SHP77 treated with DMSO at 0.1 percent for 48 hours (cell line): ENCODE data around the gene CHRNA4.

Experiments
- DNase-seq: peaks from one replicate; lab custom pipeline; 2025; lab: John Stamatoyannopoulos, UW

The CHRNA4 gene

DNA sequence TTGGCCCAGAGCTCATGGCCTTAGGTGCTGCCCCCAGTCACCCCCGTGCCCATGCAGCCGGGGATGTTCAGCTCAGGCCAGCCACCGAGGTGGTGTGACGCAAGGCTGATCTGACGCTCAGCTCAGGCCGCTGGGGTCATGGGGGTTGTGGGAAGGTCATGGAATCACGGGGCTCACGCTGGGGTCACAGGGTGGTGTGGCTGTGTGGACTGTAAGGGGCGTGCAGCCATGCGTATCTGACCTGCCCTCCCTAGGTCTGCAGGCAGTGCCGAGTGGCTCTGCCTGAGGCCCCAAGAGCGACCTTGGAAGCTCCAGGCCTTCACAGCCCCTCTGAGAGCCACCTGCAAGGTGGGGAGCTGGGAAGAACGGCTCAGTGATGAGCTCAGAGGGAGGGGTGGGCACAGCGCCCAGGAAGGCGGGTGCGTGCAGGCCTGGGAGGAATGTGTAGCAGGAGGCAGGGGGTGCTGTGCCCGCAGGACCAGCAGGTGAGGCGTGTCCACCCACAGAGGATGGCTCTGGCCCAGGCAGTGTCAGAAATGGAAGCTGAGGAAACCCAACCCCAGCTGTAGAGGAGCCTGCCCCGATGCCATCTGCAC is 27.8 kb downstream of the CHRNA4 start:
- DNase-seq, result no peak

DNA sequence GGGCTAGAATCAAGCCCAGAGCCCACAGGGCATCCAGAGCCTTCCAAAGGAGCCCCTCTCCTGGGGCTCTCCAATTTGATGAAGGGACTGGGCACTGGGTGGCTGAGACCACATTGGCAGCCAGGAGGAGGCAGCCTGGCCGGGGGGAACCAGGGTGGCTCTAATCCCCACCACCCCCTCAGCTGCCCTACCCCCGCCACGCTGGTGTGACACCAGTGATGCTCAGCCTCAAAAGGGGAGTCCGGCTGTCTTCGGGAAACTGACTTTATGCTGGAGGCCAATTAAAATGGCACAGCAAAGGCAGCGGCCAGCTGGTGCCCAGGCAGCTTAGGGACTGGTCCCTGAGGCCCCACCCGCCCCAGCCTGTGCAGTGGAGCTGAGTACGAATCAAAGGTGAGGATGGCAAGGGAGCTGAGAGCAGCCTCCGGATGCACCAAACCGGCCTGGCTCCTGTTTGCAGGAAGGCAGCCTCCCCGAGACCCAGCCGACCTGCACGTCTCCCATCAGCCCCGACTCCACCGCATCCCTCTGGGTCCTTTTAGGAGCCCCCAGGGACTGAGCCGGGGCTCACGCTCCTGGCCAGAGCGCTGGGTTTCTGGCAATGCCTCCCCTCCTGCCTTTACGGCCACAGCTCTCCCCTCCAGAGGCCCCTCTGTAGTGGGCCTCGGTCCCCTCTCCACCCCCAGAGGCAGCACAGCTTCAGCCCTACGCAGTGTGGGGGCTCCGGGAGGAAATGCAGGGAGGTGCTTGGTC is 28.5 kb downstream of the CHRNA4 start:
- no peak for DNase-seq

DNA sequence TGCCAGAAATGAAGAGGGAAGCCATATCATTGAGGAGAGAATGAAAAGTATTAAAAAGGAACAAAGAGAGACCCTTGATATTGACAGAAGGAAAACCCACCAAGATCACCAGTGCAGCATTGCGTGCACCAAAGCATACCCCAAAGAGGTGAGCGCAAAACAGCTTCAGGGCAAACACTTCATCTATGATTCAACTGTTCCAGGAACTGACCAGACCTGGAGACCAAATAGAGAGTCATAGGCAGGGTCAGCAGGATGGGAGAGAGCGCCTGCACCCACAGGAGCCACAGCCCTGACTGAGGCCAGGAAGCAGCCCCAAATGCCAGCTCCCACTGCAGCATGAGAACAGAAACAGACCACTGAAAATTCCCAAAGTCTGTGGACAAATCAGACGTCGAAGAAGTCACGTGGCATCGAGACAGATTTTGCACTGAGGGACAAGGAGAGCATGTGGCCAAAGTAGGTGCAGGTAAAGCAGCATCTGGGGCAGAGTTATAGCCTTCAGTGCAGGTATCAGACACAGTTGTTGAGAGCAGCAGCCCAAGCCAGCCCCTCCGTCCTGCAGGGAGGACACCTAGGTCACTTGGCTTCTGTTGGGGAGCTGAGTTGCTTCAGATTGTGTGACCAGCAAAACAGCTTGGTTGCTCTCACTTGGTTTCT is 29.3 kb downstream of the CHRNA4 start:
- DNase-seq, result no peak

DNA sequence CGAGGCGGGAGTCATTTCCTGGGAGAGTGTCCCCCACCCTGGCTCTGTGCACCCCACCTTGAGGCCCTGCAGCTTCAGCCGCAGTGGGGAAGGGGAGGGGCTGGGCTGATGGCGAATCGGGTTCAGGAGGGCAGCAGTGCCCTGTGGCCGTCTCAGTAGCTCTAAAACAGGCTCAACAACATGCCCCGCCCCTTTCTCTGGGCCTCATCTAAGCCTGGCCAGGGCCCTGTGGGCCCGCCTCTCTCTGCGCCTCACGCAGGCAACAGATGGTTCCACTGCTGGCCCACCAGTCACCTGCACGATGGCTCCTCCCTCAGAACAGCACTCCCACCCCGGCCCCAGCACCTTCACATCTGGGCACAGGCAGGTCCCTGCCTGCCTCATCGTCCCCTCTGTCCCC is 30.2 kb downstream of the CHRNA4 start:
- DNase-seq, result no peak

DNA sequence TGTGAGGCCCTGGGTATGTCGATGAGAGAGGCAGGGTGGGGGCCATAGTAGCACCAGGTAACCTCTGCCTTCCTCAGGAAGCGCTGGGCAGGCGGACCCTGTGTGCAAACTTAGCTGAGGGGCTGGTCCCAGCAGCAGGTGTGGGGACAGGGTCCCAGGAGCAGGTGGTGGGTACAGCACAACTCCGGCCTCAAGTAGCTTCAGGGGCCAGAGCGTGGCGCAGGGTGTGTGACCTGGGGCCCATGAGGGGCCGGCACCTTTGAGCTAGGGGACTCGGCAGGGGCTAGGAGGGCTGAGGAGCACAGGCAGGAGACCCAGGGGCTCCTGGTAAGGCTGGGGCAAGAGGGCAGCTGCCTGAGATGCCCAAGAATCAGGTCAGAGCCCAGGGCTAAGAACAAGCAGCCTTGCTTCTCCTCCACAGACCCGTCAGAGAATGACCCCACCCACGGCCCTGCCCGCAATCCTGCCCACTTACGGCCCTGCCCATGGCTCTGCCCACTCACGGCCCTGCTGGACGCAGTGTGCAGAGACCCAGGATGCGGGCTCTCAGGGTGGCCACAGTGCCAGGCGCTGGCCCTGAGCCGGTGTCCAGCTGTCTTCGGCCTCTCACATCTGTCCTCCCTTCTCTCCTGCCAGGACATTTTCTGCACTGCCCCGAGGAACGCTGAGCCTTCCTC is 30.9 kb downstream of the CHRNA4 start:
- no peak for DNase-seq

DNA sequence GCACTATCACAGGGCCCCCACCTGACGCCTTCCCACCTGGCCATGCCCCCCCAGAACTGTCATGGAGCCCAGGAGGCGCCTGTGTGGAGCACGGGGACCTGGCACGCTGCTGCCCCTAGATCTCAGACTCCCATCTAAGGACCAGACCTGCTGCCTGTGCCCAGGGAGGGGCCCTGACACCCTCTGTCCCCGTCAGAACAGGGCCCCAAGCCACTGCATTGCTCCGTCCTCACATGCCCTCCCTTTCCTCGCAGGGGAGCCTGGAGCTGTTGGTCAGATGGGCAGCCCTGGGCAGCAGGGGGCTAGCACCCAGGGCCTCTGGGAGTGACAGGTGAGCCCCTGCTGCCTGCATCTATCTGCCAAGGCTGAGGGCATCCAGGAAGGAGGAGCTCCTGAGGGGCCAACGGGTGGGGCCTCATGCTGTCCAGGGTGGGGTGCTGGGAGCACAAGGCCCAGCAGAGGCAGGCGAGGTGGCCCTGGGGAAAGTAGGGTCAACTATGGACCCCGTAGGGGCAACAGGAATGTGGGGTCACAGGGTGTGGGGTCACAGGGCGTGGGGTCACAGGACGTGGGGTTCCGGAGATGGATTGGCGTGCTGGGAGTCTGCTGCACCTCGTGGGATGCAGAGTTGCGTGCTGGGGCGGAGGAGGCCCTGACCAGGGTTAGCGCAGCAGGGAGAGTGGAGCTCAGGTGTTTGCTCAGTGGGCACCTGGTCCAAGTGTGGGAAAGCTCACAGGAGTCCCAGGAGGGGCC is 31.6 kb downstream of the CHRNA4 start:
- DNase-seq, result no peak

DNA sequence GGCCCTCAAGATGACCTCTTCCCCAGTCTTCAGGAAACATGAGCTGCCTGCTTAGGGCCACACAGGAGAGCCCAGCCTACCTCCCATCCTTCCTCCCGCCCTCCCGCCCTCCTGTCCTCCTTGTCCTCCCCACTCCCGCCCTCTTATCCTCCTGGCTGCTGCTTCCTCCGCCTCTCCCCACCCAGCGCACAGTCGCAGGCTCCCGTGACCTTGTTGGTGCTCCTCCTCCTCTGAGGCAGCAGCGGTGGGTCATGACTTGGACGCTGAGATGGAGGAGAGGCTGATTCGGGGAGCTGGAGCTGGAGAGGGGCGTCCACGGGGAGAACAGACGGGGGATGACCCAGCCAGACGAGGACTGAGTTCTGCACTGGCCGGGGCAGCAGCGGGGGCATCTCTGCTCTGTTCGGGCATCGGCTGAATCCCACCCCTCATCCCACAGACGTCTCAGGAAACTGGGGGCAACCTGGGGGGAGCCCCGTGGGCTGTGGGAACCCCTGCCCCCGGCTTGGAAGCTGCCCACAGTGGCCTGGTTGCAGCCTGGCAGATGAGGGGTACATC is 32.4 kb downstream of the CHRNA4 start:
- no peak for DNase-seq

DNA sequence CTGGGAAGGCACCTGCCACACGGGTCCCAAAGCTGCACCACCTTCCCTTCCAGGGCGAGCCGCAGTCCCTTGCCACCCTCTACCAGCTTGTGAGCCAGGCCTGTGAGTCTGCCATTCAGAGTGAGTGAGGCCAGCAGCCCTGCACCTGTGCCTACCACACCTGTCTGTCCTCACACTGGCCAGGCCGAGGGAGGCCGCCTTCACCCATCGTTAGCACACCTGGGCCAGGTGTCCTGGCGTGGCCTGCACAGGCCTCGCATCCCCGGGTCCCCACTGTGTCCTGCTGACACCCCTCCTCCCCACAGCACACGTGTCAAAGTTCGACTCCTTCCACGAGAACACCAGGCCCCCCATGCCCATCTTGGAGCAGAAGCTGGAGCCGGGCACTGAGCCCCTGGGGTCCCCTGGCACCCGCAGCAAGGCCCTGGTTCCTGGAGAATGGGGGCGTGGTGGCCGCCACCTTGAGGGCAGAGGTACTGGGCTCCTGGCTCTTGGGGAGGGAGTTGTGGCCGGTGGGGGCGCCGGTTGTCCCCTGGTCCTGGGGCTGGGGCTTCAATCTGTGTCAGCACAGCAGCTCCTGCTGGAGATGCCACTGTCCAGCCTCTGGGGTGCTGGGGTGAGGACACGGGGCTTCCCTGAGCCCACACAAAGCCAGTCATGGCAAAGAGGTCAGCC is 33.0 kb downstream of the CHRNA4 start:
- no peak for DNase-seq

DNA sequence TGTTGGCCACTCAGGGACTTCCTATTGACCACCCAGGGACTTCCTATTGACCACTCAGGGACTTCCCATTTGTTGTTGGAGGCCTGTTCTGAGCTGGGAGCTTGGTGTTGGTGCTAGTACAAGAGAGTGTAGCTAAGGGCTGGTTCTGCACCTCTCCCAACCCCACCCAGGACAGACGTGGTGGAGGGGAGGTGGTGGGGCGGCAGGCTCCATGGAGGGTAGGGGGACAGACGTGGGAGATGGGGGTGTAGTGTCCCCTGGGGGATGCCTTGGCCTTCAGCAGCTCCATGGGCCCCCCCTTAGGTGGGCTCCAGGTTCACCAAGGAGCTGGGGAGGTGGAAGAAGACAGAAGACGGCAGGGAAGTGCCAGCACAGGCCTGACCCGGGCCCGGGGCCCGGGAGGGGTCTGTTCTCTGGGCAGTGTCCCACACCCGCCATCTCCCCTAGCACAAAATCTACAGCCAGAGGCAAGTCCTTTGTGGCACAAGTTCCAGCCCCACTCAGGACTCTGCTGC is 33.9 kb downstream of the CHRNA4 start:
- DNase-seq, result no peak

DNA sequence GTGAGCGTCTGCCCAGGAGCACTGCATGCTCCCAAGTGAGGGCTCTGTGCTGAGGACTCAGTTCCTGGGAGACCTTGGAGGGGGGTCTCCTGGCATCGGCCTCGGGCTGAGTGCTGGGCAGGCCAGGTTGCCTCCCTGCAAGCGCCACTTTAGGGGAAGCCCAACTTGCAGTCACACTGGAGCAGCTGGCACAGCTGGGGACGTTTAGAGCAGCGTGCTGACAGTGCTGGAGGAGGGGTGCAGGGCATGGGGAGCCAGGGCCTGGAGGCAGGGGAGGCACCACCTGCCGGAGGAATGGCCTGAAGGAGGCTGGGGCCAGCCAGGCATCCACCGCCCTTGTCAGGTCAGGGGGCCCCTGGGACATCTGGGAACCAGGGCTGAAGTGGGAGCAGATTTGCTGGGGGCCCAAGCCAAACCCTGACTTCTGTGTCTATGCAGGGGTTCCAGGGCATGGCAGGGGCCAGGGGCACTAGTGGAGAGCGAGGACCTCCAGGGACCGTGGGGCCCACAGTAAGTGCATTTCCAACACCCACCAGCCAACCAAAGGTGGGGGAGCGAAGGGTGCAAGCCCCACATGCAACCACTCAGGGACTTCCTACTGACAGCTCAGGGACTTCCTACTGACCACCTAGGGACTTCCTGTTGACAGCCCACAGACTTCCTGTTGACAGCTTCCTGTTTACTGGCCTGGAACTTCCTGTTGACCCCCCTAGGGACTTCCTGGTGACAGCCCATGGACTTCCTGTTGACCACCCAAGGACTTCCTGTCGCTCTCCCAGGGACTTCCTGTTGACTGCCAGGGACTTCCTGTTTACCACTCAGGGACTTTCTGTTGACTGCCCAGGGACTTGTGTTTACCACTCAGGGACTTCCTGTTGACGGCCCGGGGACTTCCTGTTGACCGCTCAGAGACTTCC is 34.6 kb downstream of the CHRNA4 start:
- DNase-seq, result no peak

DNA sequence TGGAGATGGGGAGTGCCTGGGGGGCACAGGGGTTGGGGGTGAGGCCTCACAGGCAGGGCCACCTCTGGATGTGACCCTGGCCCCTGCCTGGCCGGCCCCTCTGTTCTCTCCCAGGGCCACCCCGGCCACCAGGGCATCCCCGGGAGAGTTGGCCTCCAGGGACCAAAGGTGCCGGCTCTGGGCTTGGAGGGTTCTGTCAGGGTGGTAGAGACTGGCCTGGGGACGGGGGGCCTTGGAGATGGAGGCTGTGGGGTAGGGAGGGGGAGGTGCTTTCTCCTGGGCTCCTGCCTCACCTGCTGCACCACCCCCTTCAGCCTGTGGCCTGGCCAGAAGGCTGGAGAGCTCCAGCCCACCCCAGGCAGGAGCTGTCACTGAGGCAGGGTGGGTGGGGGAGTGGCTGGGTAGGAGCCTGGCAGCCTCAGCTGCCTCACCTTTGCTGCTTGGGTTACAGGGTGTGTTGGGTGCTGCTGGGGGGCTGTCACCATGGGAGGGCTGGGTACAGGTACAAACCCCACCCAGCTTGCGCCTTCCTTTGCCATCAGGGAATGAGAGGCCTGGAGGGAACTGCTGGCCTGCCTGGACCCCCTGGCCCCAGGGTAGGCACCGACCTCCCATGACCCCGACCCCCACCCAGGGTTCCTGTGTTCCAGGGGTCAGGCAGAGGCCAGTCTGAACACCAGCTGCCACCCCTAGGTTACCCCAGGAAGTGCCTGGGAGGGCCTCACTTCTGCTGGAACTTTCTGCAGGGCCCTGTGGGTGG is 35.4 kb downstream of the CHRNA4 start:
- no peak for DNase-seq

DNA sequence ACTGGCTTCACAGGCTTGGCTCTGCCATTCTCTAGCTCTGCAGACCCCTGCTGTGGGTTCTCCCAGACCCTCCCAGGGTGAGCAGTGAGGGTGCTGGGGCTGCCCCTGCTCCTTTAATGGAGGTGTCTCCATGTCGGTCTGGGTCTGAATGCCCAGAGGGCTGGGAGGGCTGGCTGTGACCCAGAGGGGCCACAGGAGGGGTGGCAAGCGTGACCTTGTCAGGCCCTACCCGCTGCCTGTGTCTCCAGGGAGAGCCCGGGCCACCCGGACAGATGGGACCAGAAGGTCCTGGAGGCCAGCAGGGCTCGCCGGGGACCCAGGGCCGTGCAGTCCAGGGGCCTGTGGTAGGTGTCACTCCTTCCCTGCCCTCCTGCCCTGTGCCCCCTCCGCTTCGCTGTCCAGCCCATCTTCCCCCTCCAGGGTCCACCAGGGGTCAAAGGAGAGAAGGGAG is 36.1 kb downstream of the CHRNA4 start:
- no peak for DNase-seq

DNA sequence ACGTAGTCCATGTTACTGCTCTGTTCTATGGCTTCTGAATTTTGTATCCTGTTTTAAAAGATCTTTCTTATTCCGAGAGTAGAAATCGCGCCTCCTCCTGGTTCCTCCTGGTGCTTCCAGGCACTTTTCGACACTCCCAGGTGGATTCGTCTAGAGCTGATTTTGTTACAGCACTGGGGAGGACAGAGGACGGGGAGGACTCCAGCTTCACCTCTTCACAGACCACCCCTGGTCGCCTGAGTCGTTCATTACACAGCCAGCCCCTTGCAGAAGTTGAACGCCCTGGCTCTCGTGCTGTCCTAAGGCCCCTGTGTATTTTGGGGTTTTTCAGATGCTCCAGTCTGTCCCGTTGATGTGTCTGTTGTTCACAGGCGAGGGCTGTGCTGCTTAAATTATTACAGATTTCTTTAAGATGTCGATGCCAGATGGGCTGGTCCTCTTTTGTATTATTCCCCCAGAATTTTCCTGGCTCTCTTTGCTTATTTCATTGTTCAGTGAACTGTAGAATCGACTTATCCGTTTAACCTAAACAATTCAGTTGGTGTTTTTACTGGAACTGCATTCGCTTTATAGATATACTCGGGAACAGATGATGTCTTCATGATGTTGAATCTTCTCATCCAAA is 37.7 kb downstream of the CHRNA4 start:
- DNase-seq, result no peak

DNA sequence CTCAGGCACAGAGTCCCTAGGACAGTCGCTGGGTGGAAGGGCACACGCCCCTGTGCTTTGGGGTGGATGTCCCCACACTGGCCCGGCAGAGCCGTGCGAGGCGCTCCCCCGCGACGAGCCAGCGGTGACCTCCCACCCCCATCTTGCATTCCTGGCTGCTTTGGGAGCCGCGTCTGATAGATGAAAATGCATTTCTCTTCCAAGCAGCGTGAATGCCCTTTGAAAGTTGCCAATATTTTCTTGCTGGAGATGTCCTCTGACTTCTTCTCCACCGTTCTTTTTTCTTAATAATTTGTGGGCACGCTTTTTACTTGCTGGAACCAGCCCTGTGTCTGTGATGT is 38.2 kb downstream of the CHRNA4 start:
- DNase-seq, result no peak

DNA sequence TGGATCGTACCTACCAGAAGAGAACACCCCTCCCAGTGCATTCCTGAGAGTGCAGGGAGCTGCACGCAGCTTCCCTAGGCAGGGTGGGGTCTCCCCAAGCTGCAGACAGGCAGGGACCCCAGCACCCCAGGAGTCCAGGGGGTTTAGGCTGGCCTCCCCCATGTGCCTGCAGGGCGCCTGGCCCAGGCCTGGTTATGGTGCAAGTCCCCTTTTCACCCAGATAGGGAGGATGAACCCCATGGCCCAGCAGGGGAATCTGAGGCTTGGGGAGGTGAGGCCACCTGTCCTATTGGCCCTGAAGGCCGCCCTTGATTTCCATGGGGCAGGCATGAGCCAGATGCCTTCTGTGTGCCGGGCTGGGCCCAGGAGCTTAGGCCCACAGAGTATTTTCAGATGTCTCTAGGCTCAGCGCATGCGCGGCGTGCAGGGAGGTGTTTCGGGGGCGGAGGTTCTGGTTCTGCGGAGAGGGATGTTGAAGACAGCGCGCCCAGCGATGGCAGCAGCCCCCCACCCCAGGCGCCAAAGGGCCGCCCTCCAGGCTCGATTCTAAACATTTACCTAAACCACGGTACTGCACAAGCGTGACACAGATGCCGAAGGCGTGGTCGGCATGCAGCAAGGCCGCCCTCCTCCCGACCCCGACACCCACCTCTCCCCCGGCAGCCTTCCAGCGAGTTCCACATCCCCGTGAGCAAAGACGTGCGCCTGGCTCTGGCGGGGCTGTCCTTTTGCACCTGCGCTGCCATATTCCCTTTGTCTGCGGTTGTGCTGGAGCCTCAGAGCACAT is 38.8 kb downstream of the CHRNA4 start:
- no peak for DNase-seq

DNA sequence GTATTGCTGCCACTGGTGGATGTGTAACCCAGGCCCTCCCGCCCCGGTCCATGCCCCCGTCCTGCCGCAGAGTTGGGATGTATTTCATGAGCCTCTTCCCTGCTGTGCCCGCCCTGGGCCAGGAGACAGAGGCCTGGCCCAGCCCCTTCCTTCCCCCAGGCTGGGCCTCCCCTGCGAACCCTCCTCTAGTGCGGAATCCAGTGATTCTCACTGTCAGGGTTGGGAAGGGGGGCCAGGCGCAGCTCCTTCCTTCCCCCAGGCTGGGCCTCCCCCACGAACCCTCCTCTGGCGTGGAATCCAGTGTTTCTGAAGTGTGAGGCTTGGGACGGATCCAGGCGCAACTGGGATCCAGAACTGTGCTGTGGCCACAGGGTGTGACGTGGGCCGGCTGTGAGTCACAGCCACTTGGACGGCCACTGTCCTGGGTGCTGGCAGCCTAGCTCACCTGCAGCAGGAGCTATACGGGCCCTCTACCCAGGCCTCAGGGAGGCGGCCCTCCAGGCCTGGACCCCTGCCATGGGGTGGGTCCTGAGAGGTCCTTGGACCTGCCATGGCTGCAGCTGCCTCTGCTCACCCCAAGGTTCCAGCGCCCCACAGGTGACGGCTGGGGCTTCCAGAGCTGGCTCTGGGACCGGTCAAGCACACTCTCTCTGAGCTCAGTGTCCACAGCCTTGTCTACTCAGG is 39.9 kb downstream of the CHRNA4 start:
- no peak for DNase-seq

DNA sequence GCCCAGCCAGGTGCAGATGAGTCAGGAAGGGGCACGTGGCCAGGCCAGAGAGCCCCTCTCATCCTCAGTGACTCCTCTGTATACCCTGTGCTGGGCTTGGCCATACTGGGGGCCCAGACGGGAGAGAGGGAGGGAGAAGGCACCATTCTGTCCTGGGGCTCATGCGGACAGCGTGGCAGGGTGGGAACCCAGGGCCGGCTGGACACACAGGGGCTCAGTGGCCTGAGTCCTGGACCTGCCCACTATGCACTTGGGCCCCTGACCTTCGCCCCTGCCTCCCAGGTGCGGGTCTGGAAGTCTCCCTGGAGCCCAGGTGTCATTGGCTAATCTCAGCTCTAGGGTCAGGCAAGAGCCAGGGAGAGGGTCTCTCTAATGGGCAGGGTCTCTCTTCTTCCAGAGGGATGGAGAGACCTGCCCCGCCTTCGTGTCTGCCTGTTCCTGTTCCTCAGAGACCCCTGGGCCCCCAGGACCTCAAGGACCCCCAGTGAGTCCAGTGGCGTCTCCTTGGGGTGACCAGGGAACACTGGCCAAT is 40.5 kb downstream of the CHRNA4 start:
- DNase-seq, result no peak
